ENCODE data around the gene FAM240A.
"Not testable (repeated sequence)": the region's sequence is repeated elsewhere in the genome, so short reads cannot be mapped to it uniquely, and the experiment has no call there.

Gene FAM240A

GRCh38 chr3:46587268-46587667 is 25.1 kb upstream of the FAM240A start:
- not testable (repeated sequence) for FAIRE-seq

- FAIRE-seq = no peak
Measured at GRCh38 chr3:46593274-46593862, 19.0 kb upstream of the FAM240A start.

GRCh38 chr3:46593979-46594378 is 18.3 kb upstream of the FAM240A start:
- no peak for FAIRE-seq

- no peak for FAIRE-seq
Measured at GRCh38 chr3:46594723-46595122, 17.6 kb upstream of the FAM240A start.

- no peak for FAIRE-seq
Measured at GRCh38 chr3:46595819-46596314, 16.5 kb upstream of the FAM240A start.

- no peak for FAIRE-seq
Measured at GRCh38 chr3:46599590-46599989, 12.7 kb upstream of the FAM240A start.

- no peak for FAIRE-seq
Measured at GRCh38 chr3:46603446-46604046, 8.8 kb upstream of the FAM240A start.

- FAIRE-seq = no peak
Measured at GRCh38 chr3:46604127-46604526, 8.2 kb upstream of the FAM240A start.

GRCh38 chr3:46607603-46608028 is 4.7 kb upstream of the FAM240A start:
- FAIRE-seq = no peak

GRCh38 chr3:46609212-46609721 is 3.1 kb upstream of the FAM240A start:
- no peak for FAIRE-seq

- no peak for FAIRE-seq
Measured at GRCh38 chr3:46609944-46610722, 2.2 kb upstream of the FAM240A start.

GRCh38 chr3:46613313-46614005 is 1.1 kb downstream of the FAM240A start:
- FAIRE-seq = no peak

GRCh38 chr3:46614431-46614830 is 2.1 kb downstream of the FAM240A start:
- FAIRE-seq = no peak

GRCh38 chr3:46615050-46615775 is 2.9 kb downstream of the FAM240A start:
- no peak for FAIRE-seq

- no peak for FAIRE-seq
Measured at GRCh38 chr3:46615976-46616375, 3.7 kb downstream of the FAM240A start.

- FAIRE-seq = no peak
Measured at GRCh38 chr3:46617941-46618340, 5.6 kb downstream of the FAM240A start.

- FAIRE-seq = no peak
Measured at GRCh38 chr3:46619845-46620778, 7.8 kb downstream of the FAM240A start.

GRCh38 chr3:46624533-46624932 is 12.2 kb downstream of the FAM240A start:
- FAIRE-seq = no peak

GRCh38 chr3:46624975-46625490 is 12.7 kb downstream of the FAM240A start:
- FAIRE-seq = no peak

GRCh38 chr3:46626039-46626438 is 13.7 kb downstream of the FAM240A start:
- FAIRE-seq = no peak

- FAIRE-seq = no peak
Measured at GRCh38 chr3:46627078-46627477, 14.8 kb downstream of the FAM240A start.

Data from islet of Langerhans (tissue), 1 donor.